Upper lobe of left lung (tissue), 4 donors: ENCODE measurements around the gene FSTL5.

Experiments used
- EP300 ChIP-seq, 4 donors: sonication (generic); formaldehyde crosslinking; IDR thresholded peaks; one replicate each; pipeline ENCODE4 v1.5.1; 2017; ENCODE audit warnings: antibody characterized with exemption in 4 of 4, control low read depth in 2 of 4
- POLR2A ChIP-seq, 4 donors: fragments of 450-650 bp; IDR thresholded peaks; one replicate each; pipeline ENCODE4 v1.5.1; 2016 to 2017; ENCODE audit warnings: antibody characterized with exemption in 4 of 4, mild to moderate bottlenecking in 2 of 4
- POLR2AphosphoS5 ChIP-seq, 2 donors: sonication (generic); formaldehyde crosslinking; IDR thresholded peaks; one replicate each; pipeline ENCODE4 v1.5.1; 2017; ENCODE audit warnings: antibody characterized with exemption in 2 of 2
- TF ChIP-seq, protein P1 (sequence below), 6 experiments: fragments of 450-650 bp in 4 of 6; fragments of 200-600 bp in 2 of 6; sonication (generic) in 2 of 6; IDR thresholded peaks; one replicate each; pipeline ENCODE4 v1.5.1; 2016 to 2019; ENCODE audit warnings: antibody characterized with exemption in 6 of 6

DNA sequence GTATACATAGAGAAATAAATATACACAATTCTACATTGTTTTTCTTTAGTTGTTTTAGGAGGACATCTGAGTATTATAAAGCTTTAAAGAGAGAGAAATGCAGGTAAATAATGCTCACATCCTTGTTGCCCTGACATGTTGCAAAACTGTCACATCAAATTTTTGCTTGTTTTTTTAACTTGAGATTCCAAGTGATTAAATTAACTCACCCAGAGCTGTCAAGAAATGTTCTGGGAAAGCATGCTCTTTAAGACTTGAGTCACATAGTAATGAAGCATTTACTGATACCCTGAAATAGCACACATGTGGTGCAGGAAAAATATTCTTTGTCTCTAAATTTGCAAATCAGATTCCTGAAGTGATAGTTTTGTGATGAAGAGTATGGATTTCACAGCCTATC, 665.6 kb downstream of the FSTL5 start:
- TF ChIP-seq, protein P1, sequence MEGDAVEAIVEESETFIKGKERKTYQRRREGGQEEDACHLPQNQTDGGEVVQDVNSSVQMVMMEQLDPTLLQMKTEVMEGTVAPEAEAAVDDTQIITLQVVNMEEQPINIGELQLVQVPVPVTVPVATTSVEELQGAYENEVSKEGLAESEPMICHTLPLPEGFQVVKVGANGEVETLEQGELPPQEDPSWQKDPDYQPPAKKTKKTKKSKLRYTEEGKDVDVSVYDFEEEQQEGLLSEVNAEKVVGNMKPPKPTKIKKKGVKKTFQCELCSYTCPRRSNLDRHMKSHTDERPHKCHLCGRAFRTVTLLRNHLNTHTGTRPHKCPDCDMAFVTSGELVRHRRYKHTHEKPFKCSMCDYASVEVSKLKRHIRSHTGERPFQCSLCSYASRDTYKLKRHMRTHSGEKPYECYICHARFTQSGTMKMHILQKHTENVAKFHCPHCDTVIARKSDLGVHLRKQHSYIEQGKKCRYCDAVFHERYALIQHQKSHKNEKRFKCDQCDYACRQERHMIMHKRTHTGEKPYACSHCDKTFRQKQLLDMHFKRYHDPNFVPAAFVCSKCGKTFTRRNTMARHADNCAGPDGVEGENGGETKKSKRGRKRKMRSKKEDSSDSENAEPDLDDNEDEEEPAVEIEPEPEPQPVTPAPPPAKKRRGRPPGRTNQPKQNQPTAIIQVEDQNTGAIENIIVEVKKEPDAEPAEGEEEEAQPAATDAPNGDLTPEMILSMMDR (IDR thresholded peaks at IDR 0.05) = no peak
- TF ChIP-seq POLR2AphosphoS5 (IDR thresholded peaks at IDR 0.05) = no peak
- TF ChIP-seq POLR2A (IDR thresholded peaks at IDR 0.05) = no peak
- no peak for TF ChIP-seq EP300 (IDR thresholded peaks at IDR 0.05)
